HG02642 (cell line): ENCODE measurements around the gene PLPP2.

ENCODE experiments used
- ATAC-seq: cut with Tn5 transposase; IDR thresholded peaks from one replicate; pipeline ENCODE4 v1.9.1; 2021; ENCODE audit warnings: mild to moderate bottlenecking; ENCODE audit not compliant: unreplicated experiment, poor library complexity

PLPP2 gene

DNA sequence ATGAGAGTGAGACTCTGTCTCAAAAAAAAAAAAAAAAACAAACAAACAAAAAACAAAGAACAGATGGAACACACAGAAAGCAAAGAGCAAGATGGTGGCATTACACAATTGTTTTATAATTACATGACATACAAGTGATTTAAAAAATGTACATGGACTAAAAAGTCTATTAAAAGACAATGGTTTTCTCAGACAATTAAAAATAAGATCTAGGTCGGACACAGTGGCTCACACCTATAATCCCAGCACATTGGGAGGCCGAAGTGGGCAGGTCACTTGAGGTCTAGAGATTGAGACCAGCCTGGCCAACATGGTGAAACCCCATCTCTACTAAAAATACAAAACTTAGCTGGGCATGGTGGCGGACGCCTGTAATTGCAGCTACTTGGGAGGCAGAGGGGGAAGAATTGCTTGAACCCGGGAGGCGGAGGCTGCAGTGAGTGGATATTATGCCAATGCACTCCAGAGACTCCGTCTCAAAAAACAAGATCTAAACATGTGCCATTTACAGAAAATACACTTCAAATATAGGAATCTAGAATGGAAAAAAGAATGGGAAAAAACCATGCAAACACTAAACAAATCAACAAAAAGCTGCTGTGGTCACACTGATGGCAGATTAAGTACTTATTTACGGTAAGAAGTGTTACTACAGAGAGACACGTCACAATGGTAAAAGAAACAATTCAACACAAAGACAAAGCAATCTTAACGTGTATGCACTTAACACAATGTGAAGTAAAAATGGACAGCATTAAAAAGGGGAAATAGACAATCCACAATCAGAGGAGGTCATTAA is 26.7 kb upstream of the PLPP2 start:
- ATAC-seq, result no peak

DNA sequence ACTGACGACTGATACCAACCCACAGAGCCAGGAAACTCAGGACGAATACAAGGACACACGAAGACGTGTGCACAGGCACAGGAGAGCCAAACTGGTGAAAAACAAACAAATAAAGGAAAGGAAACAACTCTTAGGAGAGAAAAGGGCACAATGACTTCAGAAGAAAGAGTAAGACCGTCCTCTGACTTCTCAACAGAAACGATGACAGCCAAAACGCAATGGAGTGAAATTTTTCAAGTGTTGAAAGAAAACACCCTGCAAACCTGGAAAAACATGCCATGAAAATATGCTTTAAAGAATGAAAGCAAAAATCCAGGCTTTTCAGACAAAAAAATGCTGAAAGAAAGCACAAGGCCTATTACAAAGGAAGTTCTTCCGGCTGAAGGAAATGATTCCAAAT is 24.6 kb upstream of the PLPP2 start:
- ATAC-seq, result no peak

DNA sequence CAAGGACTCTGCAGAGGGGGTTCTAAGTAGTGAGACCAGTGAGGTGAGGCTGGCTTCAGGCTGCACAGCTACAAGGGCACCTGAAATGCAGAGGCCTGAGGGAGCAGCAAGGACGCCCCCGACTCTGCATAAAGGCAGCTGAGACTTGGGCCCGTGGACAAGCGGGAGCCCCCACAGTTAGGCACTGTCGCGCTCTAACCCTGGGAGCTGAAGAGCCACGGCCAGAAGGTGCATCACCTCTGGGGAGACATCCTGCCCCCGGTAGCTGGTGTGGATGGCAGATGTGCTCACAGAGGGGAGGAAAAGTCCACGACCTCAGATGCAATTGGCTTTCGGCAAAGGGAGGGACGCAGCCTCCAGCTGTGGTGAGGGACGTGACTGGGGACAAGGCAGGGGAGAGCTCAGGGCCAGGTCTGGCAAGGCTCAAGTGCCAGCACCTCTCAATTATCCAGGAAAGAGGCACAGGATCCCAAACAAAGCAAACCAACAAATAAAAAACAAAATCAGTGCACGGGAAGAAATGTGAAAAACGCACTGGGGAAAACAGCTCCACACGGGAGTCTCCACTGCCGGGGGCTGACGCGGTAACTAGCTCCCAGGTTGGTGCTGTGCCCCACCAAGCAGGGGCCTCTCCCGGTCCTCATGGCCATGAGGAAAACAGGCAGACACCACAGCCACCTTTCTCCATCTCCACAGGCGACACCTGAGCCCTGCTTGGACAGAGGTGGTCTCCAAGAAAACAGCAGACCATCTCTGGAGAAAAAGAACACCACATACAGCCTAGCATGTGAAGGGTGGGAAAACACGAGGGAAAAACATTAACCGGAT is 23.0 kb upstream of the PLPP2 start:
- no peak for ATAC-seq

DNA sequence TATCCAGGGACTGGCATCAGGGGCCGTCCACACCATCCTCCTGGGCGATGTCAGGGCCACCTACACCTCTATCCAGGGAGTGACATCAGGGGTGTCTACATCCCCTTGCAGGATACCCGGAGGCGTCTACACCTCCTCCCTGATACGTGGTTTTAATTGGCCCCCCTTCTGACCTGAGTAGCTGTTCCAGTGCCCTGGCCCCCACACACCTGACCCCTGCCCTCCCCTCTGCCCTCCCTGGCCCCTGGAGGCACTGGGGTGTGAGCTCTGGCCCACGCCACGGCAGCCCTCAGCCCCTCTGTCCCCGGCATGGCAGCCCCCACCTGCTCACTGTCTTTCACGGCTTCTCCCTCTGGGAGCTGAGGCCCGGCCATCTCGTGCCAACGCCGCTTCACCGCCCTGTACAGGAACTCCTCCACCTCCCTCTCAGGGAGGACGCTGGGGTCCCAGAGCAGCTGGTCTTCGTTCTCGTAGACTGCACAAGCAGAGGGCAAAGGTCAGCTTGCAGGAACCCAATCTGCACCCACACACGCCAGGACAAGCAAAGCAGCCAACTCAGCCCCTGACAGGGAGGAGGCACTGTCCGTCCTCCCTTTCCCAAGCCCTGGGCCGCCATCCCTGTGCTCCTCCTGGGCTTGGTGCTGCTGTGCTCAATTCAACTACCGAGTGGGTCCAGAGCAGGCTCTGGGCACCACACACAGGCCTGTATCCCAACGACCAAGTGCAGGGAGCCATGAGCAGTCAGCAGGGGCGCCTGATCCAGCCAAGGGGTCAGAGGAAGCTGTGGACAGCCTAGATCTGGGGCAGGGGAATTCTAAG is 22.2 kb upstream of the PLPP2 start:
- no peak for ATAC-seq

DNA sequence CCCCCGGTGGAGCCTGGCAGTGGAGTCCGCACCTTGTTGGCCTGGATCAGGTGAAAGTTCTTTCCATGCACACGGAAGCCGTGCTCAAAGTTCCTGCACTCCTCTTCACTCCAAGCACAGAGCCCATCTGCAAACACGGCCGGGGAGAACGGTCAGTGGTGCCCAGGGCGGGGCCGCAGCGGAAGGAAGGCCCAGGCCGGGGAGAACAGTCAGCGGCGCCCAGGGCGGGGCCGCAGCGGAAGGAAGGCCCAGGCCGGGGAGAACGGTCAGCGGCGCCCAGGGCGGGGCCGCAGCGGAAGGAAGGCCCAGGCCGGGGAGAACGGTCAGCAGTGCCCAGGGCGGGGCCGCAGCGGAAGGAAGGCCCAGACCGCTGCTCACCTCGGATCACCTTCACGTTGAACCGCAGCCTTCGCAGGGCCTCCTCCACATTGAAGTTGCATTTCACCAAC is 20.6 kb upstream of the PLPP2 start:
- ATAC-seq, result no peak

DNA sequence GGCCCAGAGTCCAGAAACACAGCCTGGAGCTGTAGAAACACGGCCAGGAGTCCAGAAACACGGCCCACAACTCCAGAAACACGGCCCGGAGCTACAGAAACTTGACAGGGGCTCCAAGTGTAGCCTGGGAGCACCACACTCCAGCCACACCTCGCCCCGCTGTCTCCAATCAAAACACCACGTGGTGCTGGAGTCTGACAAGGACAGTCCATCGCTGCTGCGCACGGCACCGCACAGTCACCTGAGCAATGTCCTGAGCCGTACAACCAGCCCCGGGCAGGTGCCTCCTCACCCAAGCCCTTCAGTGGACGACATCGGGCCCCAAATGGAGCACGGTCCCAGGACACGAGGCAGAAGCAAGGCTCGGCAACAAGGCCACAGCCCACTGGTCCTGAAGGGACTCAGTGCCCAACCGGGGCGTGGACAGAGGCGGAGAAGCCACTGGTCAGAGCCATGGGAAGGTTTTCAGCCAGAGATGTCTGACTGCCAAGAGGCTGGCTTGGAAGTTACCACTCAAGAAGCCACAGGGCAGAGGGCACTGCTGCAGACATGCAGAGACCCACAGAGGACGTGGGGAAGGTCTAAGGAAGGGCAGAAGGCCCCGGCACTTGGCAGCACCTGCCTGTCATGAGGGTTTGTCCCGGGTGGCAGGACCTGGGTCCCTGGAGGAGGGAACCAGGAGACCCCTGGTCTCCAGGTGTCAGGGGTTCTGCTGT is 19.7 kb upstream of the PLPP2 start:
- no peak for ATAC-seq

DNA sequence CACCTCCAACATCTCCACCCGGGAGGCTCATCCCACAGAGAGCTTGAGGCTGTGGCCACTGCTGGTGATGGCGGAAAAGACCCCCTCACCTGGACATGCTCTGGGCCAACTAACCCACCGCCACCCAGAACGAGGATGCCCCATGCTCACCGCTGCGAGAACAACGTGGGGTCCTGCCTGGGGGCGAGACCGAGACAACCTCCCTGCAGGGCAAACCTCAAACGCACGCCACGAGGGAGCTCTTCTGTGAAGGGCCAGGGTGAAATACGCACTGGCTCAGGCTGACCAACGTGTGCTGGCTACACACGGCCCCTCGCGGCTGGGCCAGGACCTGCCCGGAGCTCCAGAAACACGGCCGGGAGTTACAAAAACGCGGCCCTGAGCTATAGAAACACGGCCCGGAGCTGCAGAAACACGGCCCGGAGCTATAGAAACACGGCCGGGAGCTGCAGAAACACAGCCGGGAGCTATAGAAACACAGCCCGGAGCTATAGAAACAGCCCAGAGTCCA is 19.0 kb upstream of the PLPP2 start:
- no peak for ATAC-seq

DNA sequence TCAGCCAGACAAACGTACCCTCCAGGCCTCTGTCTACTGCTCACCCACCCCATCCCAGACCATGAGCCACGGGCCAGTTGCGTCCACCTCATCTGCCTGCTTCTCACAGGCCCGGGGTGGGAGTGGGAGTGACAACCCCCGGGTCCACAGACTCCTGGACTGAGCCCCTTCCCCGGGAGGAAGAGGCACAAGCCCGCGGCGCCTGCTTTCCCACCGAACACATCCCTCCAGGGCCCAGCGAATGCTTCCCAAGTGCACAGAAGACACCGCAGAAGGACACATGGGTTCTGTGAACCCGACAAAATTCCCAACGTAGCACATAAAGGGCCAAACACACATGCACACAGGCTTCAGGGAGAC is 18.0 kb upstream of the PLPP2 start:
- no peak for ATAC-seq

DNA sequence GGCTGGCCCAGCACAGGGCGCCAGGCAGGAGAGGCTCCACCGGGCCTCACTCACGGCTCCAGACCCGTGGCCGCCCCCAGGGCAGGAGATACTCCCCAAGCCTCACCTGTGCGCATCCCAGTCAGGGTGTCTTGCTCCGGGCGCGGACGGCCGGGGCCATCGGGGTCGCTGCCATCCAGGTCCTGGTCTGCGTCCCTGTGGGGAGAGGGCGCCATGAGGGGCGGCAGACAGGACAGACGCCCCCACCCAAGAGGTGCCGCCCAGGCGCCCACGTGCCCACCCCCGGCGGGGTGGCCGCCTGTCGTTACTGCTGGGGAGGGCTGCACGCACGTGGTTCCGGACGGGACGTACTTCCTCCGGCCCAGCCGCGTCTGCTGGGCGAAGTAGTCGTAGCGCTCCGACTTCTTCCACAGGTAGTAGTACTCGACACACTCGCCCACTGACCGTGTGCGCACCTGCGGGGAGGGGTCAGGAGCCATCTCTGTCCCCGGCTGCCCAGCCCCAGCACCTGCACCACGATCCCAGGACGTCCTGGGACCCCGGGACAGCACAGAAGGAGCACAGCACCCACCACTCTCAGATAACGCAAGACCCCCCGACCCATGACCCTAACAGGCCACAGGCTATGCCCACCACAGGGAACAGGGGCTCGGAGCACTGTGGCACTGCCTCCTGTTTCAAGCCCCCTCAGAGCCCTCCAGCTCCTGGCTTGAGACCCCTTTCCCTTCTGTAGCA is 17.4 kb upstream of the PLPP2 start:
- no peak for ATAC-seq

DNA sequence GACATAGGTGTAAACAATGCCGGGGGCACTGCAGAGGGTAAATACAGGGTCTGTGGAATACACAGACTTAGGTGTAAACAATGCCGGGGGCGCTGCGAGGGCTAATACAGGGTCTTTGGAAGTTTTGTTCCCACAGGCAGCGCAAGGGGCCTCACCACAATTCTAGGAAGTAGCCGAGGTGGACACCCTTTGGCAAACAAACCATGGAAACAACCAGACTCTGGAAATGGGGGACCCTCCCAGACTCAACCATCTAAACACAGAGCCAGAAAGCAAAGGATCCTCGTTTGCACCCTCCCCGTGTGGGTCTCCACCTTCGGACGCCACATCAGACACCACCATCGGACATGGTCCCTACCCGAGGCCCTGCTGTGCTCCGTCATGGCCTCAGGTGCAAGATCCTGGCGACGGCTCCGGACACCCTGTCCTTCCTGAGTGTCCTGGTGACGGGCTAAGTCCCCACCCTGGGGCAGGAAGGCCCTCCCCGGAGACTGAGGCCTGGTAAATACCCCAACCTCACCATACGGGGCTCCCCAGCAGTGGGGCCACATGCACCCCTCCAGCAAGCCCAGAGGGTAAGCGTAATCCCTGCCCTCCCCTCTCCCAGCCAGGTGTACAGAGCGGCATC is 16.7 kb upstream of the PLPP2 start:
- ATAC-seq, result no peak

DNA sequence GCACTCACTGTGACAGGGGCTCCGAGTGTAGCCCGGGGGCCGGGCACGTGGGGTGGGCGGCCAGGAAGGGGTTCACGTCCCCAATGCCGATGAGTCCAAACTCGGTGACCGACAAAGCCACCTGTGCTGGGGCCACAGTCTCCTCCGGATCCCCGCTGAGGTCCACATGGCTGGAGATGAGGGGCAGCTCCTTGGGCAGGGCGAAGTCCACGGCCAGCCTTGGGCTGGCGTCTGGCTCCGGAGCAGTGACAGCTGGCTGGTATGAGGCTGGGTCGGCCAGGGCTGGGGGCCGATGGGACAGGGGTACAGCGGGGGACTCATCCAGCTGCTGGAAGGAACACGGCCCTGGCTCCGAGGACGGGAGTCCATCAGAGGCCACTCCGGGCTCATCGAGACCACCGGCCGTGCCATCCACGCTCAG is 15.9 kb upstream of the PLPP2 start:
- no peak for ATAC-seq

DNA sequence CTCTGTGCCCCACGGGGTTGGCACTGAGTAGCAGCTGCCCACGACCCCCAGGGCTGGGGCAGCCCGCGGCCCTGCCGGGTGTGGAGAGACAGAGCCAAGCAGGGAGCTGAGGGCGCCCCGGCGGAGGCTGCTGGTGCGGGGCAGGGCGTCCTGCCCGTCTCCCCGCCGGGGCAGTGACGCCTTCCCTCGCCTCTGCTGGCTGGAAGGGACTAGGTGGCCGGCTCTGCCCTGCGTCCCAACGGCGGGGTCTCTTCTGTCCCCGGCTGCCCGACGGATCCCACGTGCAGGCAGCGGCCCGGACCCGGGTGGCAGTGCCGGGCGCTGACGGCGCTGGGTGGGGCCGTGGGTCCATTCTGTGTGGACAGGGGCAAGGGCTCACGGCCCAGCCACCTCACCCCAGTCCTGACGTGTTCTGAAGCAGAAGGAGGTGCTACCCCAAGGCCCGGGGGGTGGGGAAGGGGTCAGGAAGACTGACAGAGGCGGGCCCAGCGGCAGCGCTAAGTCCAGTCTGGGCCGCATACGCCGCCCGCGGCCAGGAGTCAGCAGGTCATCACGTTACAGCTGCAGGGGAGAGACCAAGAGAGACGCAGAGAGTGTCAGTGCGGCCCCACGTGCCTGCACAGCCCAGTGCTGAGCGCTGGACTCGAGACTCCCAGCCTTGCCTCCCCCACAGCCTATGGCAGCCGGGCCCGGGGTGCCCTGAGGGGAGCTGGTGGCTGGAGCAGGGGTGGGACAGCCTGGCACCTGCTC is 15.1 kb upstream of the PLPP2 start:
- no peak for ATAC-seq

DNA sequence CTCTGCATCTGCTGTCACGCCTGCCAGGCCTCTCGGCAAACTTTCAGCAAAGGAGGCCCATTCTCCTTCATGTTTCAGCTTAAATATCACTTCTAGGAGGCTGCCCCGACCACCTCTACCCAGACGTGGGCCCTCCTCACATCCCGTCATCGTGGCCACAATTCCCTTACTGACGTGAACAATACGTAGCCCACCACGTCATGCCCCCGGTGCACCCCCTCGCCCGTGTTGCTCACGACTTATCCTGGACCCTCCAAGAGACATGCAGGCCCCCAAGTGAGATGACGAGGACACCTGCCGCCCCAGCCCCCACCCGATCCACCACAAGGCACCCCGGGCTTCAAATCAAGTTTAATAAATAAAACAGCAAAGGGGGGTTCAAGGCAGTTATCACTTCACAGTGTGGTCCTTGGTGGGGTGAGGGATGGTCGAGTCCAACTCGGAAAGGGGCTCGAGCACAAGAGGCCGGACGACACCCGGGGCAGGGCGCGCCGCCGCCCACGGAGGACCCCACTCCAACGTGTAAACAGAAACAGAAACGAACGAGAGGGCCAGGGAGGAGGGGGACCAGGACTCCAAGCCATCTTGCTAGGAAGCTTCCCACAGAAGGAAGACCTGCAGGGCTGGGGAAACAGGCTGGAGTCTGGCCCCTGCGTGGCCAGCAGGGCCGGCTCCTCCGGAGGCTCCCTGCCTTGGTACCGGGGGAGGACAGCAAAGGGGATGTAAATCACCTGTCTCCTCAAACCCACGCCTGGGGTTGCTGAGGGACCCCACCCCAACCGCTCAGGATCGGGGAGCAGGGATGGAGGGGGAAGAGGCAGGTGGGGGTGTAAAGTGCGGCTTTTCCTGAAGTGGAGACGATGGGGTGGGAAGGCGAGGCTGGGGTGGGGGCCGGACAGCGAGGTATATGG is 14.3 kb upstream of the PLPP2 start:
- ATAC-seq, result no peak

DNA sequence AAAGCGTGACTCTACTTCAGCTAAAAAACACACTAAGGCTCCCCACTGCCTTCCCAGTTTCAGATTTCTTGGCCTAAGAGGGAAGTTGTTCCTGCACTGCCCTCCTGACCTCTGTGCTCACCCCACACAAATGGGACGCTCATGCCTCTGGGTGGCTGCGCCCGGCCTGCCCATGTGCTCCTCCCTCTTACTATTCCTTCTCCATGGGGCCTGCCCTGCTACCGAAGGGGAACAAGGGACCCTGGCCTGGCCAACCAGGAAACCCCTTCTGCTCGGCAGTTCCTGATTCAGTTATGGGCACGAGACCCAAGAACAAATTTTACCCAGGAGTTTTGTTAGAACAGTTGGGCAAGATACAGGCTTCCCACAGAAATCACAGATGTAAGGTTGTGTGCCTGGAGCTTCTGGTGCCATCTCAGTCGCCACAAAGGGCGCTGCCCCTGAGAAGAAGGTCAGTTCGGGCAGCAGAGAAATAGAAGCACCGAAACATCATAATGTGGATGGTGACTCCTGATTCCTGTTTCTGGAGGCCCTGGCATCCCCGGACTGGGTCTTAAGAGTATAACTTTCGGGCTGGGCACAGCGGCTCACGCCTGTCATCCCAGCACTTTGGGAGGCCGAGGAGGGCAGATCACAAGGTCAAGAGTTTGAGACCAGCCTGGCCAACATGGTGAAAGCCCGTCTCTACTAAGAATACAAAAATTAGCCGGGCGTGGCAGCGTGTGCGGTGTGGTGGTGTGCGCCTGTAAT is 5.4 kb upstream of the PLPP2 start:
- ATAC-seq, result no peak

DNA sequence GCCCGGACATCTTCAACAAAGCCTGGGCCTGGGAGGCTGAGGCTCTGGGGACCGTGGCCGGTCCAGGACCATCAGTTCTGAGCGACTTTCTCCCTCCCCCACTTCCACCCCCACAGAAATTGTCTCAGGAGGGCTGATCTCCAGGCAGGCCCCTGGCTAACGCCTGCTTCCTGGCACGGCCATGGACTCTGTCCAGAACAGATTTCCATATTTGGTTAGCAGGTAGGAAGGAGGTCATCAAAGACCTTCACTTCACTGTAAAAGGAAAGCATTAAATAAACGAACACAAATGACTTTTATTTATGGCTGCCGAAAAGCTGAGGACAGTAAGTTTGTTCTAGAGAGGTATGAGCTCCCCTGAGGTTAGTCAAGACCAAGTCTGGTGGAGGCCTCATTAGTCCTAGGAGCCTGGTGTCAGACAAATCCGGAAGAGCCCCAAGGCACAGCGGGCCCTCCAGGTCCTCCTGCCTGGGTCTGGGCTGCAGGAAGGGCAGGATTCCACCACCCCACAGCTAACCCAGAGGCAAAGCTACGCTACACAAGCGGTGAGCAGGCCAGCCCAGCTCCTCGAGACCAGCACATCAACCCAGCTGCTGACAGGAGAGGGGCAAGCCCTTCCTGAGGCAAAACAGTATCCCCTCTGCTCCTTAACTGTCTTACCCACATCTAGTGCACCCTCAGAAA is 4.6 kb upstream of the PLPP2 start:
- ATAC-seq, result no peak
